Breast epithelium (tissue), 3 donors: ENCODE results near the gene MYO5B.
"Not testable (repeated sequence)": the region's sequence is repeated elsewhere in the genome, so short reads cannot be mapped to it uniquely, and the experiment has no call there.

ENCODE experiments used
- POLR2A ChIP-seq: fragments of 450-650 bp; IDR thresholded peaks from one replicate; pipeline ENCODE4 v1.6.1; 2016; ENCODE audit warnings: antibody characterized with exemption, mild to moderate bottlenecking, moderate library complexity
- POLR2AphosphoS5 ChIP-seq, 3 donors: sonication (generic); formaldehyde crosslinking; IDR thresholded peaks; one replicate each; pipeline ENCODE4 v1.6.1; 2017; ENCODE audit warnings: antibody characterized with exemption in 3 of 3
- TF ChIP-seq, protein P1 (sequence below), 3 donors: fragments of 450-650 bp; IDR thresholded peaks; one replicate each; pipeline ENCODE4 v1.5.1; 2016 to 2017; ENCODE audit warnings: antibody characterized with exemption in 3 of 3, mild to moderate bottlenecking in 3 of 3, moderate library complexity in 3 of 3

DNA sequence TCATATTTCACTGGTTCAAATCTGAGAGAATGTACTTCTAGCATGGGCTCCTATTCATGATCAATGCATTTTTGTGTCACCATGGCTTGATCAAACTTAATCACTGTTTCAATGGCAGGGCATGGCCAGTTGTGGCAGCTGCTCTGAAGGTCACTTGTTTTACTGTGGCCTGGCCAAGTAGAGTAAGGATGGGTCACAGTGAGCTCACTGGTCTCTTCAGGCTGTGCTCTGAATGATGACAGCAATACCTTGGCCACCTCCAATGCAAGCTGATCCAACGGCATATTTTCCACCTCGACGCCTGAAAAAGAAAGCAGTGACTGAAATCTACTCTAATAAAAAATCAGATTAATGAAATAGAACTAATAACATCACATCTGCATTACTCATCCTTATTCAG is 411.3 kb downstream of the MYO5B start:
- TF ChIP-seq, protein P1, sequence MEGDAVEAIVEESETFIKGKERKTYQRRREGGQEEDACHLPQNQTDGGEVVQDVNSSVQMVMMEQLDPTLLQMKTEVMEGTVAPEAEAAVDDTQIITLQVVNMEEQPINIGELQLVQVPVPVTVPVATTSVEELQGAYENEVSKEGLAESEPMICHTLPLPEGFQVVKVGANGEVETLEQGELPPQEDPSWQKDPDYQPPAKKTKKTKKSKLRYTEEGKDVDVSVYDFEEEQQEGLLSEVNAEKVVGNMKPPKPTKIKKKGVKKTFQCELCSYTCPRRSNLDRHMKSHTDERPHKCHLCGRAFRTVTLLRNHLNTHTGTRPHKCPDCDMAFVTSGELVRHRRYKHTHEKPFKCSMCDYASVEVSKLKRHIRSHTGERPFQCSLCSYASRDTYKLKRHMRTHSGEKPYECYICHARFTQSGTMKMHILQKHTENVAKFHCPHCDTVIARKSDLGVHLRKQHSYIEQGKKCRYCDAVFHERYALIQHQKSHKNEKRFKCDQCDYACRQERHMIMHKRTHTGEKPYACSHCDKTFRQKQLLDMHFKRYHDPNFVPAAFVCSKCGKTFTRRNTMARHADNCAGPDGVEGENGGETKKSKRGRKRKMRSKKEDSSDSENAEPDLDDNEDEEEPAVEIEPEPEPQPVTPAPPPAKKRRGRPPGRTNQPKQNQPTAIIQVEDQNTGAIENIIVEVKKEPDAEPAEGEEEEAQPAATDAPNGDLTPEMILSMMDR (IDR thresholded peaks at IDR 0.05) = not testable (repeated sequence)
- TF ChIP-seq POLR2A; POLR2AphosphoS5 (IDR thresholded peaks at IDR 0.05): not testable (repeated sequence)
